CD4-positive, alpha-beta T cell (primary cell): ENCODE data around the gene ZBTB8B. TPM values are rescaled to one million over a fixed set of nuclear protein-coding genes. Genes with fewer than 3 reads are reported as not detected.

ENCODE experiments used
- ATAC-seq: fragments of 200-7000 bp; cut with Tn5 transposase; one replicate; pipeline ENCODE4 v1.10.0; 2022; ENCODE audit warnings: mild to moderate bottlenecking; ENCODE audit not compliant: poor library complexity
- CTCF ChIA-PET: fragments of 350-600 bp; sonication (Branson Sonifier 250); formaldehyde crosslinking; loops from one replicate; lab custom pipeline; 2021; ENCODE audit warnings: antibody characterized with exemption, inconsistent platforms; lab: Charles Lee
- POLR2A ChIA-PET: fragments of 350-600 bp; sonication (Branson Sonifier 250); formaldehyde crosslinking; loops from one replicate; lab custom pipeline; 2021; ENCODE audit warnings: antibody characterized with exemption, inconsistent platforms; lab: Charles Lee
- DNase-seq, 14 experiments: peaks; one replicate each; pipeline ENCODE4 v3.0.0-alpha.2; 2013 to 2020; ENCODE audit warnings: mixed read lengths in 2 of 14
- H3K27ac ChIP-seq, 2 donors: one replicate each; pipeline versions ENCODE4 v1.5.1 to v1.7.0; 2013; ENCODE audit warnings: low read length in 2 of 2, low read depth in 1 of 2, mild to moderate bottlenecking in 1 of 2
- H3K27me3 ChIP-seq, 2 experiments: 1 replicate in 1 of 2; 2 replicates in 1 of 2; pipeline versions ENCODE4 v1.6.1 to v1.7.0; 2013; ENCODE audit warnings: low read length in 2 of 2, control low read depth in 1 of 2, mild to moderate bottlenecking in 1 of 2, moderate library complexity in 1 of 2; ENCODE audit not compliant: insufficient read depth in 2 of 2, control insufficient read depth in 1 of 2
- H3K36me3 ChIP-seq: one replicate; pipeline ENCODE4 v1.6.1; 2013; ENCODE audit warnings: low read length, control low read depth; ENCODE audit not compliant: insufficient read depth
- H3K4me1 ChIP-seq: one replicate; pipeline ENCODE4 v1.6.1; 2013; ENCODE audit warnings: low read length, control low read depth; ENCODE audit not compliant: insufficient read depth
- H3K4me3 ChIP-seq: one replicate; pipeline ENCODE4 v1.5.1; 2013; ENCODE audit warnings: mild to moderate bottlenecking, low read length, moderate library complexity
- H3K9me3 ChIP-seq, 2 experiments: 1 replicate in 1 of 2; 2 replicates in 1 of 2; pipeline versions ENCODE4 v1.6.1 to v1.7.0; 2013; ENCODE audit warnings: low read length in 2 of 2, mild to moderate bottlenecking in 2 of 2, control low read depth in 1 of 2, moderate library complexity in 1 of 2; ENCODE audit not compliant: control insufficient read depth in 1 of 2, insufficient read depth in 1 of 2
- H3K27ac Mint-ChIP-seq: one replicate; pipeline ENCODE4 v1.8.0; 2020; ENCODE audit warnings: mixed read lengths
- H3K27me3 Mint-ChIP-seq: one replicate; pipeline ENCODE4 v1.8.0; 2021; ENCODE audit warnings: mixed read lengths
- H3K36me3 Mint-ChIP-seq: one replicate; pipeline ENCODE4 v1.8.0; 2021; ENCODE audit warnings: low read depth, mixed read lengths
- H3K4me1 Mint-ChIP-seq: one replicate; pipeline ENCODE4 v1.8.0; 2021; ENCODE audit warnings: low read depth, mixed read lengths
- H3K4me3 Mint-ChIP-seq: one replicate; pipeline ENCODE4 v1.8.0; 2020; ENCODE audit warnings: mild to moderate bottlenecking, mixed read lengths
- H3K9me3 Mint-ChIP-seq: one replicate; pipeline ENCODE4 v1.8.0; 2020; ENCODE audit warnings: mixed read lengths
- intact Hi-C, 2 experiments: fragments of 100-400 bp; cut with DNase I in 1 of 2; cut with micrococcal nuclease in 1 of 2; formaldehyde crosslinking; loops; one replicate each; pipeline versions ENCODE4 v1.15.1 to v1.9.0; 2023 to 2025; cut with DNase I, micrococcal nuclease
- total RNA-seq, 174 experiments: library from RNA in 2 of 174; stranded (reverse) in 2 of 174; gene quantifications; one replicate each; pipeline ENCODE4 v1.2.3 and lab custom pipeline; 2021 to 2026
- TF ChIP-seq, protein P1 (sequence below): fragments of 200-600 bp; IDR thresholded peaks from one replicate; pipeline ENCODE4 v1.8.0; 2022; ENCODE audit warnings: antibody characterized with exemption, mild to moderate bottlenecking

ZBTB8B gene
- total RNA-seq, 2 experiments from 2014 or later, result not detected

DNA sequence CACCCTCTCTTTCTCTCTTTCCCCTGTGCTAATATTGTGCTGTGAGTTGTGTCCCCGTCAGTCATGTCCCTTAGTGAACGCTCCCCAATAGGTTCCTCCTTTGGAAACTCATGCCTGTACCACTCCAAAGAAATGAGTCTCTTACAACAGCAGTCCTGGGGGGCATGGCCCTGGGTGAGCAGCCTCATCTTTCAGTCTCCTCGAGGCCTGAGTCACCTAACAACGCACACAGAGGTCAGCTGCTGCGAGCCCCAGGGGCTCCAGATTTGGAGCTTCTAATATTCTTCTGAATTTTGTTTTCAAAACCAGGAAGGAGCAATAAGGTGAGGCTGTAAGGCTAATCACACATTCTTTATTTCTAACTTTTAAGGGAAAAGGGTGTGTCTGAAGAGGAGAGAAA lies 43.9 kb downstream of the ZBTB8B start:
- H3K36me3 ChIP-seq, result no peaks in the 10 kb centered on the region

DNA sequence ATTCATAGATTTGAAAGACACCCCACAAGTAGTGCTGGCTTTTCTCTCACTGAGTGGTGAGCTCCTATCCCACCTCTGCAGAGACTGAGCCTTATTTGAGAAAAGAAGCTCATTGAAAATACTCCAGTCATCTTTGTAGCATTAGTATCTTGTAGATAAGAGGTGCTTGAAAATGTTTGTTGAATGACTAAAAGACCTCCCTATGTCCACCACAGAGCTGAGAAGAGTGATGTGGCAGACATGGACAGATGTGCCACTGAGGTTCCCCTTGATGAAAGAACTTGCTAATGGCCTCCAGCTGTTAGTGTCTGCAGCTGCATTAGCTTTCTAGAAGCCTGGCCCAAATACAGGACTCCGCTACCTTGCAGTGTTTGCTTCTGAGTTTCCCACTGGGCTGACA lies 45.1 kb downstream of the ZBTB8B start:
- Histone ChIP-seq H3K27me3 (peaks cover 0 to 3% of the 10 kb centered on the region in 2 experiments), H3K4me1 (no peaks in the 10 kb centered on the region), H3K36me3 (no peaks in the 10 kb centered on the region), H3K27ac (no peak overlapping the region), H3K9me3 (no peaks in the 10 kb centered on the region), H3K4me3 (no peak overlapping the region)
- ATAC-seq (no peak), DNase-seq (no peak)
- TF ChIP-seq, protein P1, sequence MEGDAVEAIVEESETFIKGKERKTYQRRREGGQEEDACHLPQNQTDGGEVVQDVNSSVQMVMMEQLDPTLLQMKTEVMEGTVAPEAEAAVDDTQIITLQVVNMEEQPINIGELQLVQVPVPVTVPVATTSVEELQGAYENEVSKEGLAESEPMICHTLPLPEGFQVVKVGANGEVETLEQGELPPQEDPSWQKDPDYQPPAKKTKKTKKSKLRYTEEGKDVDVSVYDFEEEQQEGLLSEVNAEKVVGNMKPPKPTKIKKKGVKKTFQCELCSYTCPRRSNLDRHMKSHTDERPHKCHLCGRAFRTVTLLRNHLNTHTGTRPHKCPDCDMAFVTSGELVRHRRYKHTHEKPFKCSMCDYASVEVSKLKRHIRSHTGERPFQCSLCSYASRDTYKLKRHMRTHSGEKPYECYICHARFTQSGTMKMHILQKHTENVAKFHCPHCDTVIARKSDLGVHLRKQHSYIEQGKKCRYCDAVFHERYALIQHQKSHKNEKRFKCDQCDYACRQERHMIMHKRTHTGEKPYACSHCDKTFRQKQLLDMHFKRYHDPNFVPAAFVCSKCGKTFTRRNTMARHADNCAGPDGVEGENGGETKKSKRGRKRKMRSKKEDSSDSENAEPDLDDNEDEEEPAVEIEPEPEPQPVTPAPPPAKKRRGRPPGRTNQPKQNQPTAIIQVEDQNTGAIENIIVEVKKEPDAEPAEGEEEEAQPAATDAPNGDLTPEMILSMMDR, result no peak
- intact Hi-C loops, result no loop called here
- ChIA-PET POLR2A (no interaction called here), CTCF (no interaction called here)
- no peak overlapping the region for H3K27ac Mint-ChIP-seq
- peaks cover 21% of the 10 kb centered on the region for H3K27me3 Mint-ChIP-seq
- H3K4me3 Mint-ChIP-seq, result no peak overlapping the region
- no peaks in the 10 kb centered on the region for H3K36me3 Mint-ChIP-seq
- H3K4me1 Mint-ChIP-seq, result no peaks in the 10 kb centered on the region
- no peaks in the 10 kb centered on the region for H3K9me3 Mint-ChIP-seq

More for the DNA sequence above, 43.9 kb downstream of the ZBTB8B start:
- Mint-ChIP-seq H3K9me3 (no peaks in the 10 kb centered on the region), H3K4me1 (no peaks in the 10 kb centered on the region), H3K36me3 (no peaks in the 10 kb centered on the region), H3K27me3 (peaks cover 28% of the 10 kb centered on the region), H3K27ac (no peak overlapping the region), H3K4me3 (no peak overlapping the region)
- Histone ChIP-seq H3K27ac (no peak overlapping the region), H3K4me1 (no peaks in the 10 kb centered on the region), H3K27me3 (no peaks in the 10 kb centered on the region), H3K4me3 (no peak overlapping the region), H3K9me3 (no peaks in the 10 kb centered on the region)
- ChIA-PET CTCF (no interaction called here), POLR2A (no interaction called here)
- DNase-seq (no peak), ATAC-seq (no peak)
- TF ChIP-seq, protein P1, result no peak
- intact Hi-C loops, result no loop called here

Other genes starting within 250 kb of the ZBTB8B start
- 10 to 100 TPM; 11.5 to 12.8 TPM for gene TMEM234, start 242.7 kb upstream of the ZBTB8B start, total RNA-seq
- 100 to 1,000 TPM; 103 to 110 TPM for gene EIF3I, start 242.7 kb upstream of the ZBTB8B start, total RNA-seq
- under 1 TPM; 0.38 to 0.45 TPM for gene FAM167B, start 217.8 kb upstream of the ZBTB8B start, total RNA-seq
- gene LCK, start 213.8 kb upstream of the ZBTB8B start, total RNA-seq, result 100 to 1,000 TPM; 187 to 188 TPM
- gene HDAC1, start 173.0 kb upstream of the ZBTB8B start, total RNA-seq, result 10 to 100 TPM; 56.9 to 61.0 TPM
- 10 to 100 TPM; 23.4 to 23.6 TPM for gene MARCKSL1, start 128.8 kb upstream of the ZBTB8B start, total RNA-seq
- gene FAM229A, start 102.6 kb upstream of the ZBTB8B start, total RNA-seq, result 10 to 100 TPM; 38.0 to 38.6 TPM
- under 1 TPM in 1 of 2 experiments, not detected in 1; 0.98 TPM for gene TSSK3, start 102.5 kb upstream of the ZBTB8B start, total RNA-seq
- 100 to 1,000 TPM; 186 to 190 TPM for gene BSDC1, start 70.6 kb upstream of the ZBTB8B start, total RNA-seq
- not detected for gene ZBTB8A, start 74.4 kb downstream of the ZBTB8B start, total RNA-seq
- gene ZBTB8OS, start 185.5 kb downstream of the ZBTB8B start, total RNA-seq, result 10 to 100 TPM; 23.9 to 24.1 TPM
- gene RBBP4, start 186.1 kb downstream of the ZBTB8B start, total RNA-seq, result 100 to 1,000 TPM; 108 to 117 TPM
- not detected for gene SYNC, start 237.7 kb downstream of the ZBTB8B start, total RNA-seq